HG03460 (cell line): ENCODE measurements around the gene WNT2.
"Not testable (repeated sequence)": the region's sequence is repeated elsewhere in the genome, so short reads cannot be mapped to it uniquely, and the experiment has no call there.

ENCODE experiments used
- ATAC-seq: cut with Tn5 transposase; IDR thresholded peaks from one replicate; pipeline ENCODE4 v1.9.1; 2021; ENCODE audit not compliant: unreplicated experiment

WNT2 gene

GRCh38 chr7:117308891-117309290 lies 14.0 kb downstream of the WNT2 start:
- ATAC-seq: no peak

- ATAC-seq: no peak
Observed at GRCh38 chr7:117302396-117302795, 20.5 kb downstream of the WNT2 start.

- ATAC-seq: not testable (repeated sequence)
Observed at GRCh38 chr7:117300506-117300905, 22.4 kb downstream of the WNT2 start.

- no peak for ATAC-seq
Observed at GRCh38 chr7:117297606-117298005, 25.3 kb downstream of the WNT2 start.

- no peak for ATAC-seq
Observed at GRCh38 chr7:117296066-117296465, 26.8 kb downstream of the WNT2 start.

- no peak for ATAC-seq
Observed at GRCh38 chr7:117285826-117286225, 37.0 kb downstream of the WNT2 start.

- ATAC-seq: no peak
Observed at GRCh38 chr7:117284692-117285091, 38.2 kb downstream of the WNT2 start.

GRCh38 chr7:117283779-117284178 lies 39.1 kb downstream of the WNT2 start:
- no peak for ATAC-seq

- ATAC-seq: no peak
Observed at GRCh38 chr7:117283371-117283770, 39.5 kb downstream of the WNT2 start.

- ATAC-seq: no peak
Observed at GRCh38 chr7:117282239-117282812, 40.5 kb downstream of the WNT2 start.

- no peak for ATAC-seq
Observed at GRCh38 chr7:117281562-117281961, 41.3 kb downstream of the WNT2 start.

- no peak for ATAC-seq
Observed at GRCh38 chr7:117279931-117280557, 42.8 kb downstream of the WNT2 start.

- no peak for ATAC-seq
Observed at GRCh38 chr7:117279203-117279602, 43.7 kb downstream of the WNT2 start.

- no peak for ATAC-seq
Observed at GRCh38 chr7:117278040-117278439, 44.8 kb downstream of the WNT2 start.

- ATAC-seq: no peak
Observed at GRCh38 chr7:117277576-117277975, 45.3 kb downstream of the WNT2 start.

GRCh38 chr7:117274951-117275350 lies 47.9 kb downstream of the WNT2 start:
- ATAC-seq: no peak

- no peak for ATAC-seq
Observed at GRCh38 chr7:117273814-117274225, 49.0 kb downstream of the WNT2 start.

GRCh38 chr7:117273325-117273724 lies 49.5 kb downstream of the WNT2 start:
- ATAC-seq: no peak

GRCh38 chr7:117272017-117272759 lies 50.7 kb downstream of the WNT2 start:
- no peak for ATAC-seq

- ATAC-seq: no peak
Observed at GRCh38 chr7:117271566-117271965, 51.3 kb downstream of the WNT2 start.

GRCh38 chr7:117270371-117270770 lies 52.5 kb downstream of the WNT2 start:
- no peak for ATAC-seq

GRCh38 chr7:117269886-117270285 lies 53.0 kb downstream of the WNT2 start:
- ATAC-seq: no peak
